Adrenal gland (tissue), 5 donors: Measurements from ENCODE around the gene PEG3.

Source experiments
- CTCF ChIP-seq, 6 experiments: fragments of 450-650 bp in 4 of 6; fragments of 200-600 bp in 2 of 6; sonication (generic) in 1 of 6; IDR thresholded peaks; 1 replicate in 5 of 6; 2 replicates in 1 of 6; pipeline versions ENCODE4 v1.5.1 to v1.8.0; 2016 to 2021; ENCODE audit warnings: antibody characterized with exemption in 6 of 6, mild to moderate bottlenecking in 2 of 6, moderate library complexity in 1 of 6
- POLR2A ChIP-seq, 2 donors: fragments of 450-650 bp; IDR thresholded peaks; one replicate each; pipeline ENCODE4 v1.6.1; 2017; ENCODE audit warnings: antibody characterized with exemption in 2 of 2, mild to moderate bottlenecking in 2 of 2, moderate library complexity in 1 of 2
- donor health status: DM: no; HTN: no; CAD: no.

DNA sequence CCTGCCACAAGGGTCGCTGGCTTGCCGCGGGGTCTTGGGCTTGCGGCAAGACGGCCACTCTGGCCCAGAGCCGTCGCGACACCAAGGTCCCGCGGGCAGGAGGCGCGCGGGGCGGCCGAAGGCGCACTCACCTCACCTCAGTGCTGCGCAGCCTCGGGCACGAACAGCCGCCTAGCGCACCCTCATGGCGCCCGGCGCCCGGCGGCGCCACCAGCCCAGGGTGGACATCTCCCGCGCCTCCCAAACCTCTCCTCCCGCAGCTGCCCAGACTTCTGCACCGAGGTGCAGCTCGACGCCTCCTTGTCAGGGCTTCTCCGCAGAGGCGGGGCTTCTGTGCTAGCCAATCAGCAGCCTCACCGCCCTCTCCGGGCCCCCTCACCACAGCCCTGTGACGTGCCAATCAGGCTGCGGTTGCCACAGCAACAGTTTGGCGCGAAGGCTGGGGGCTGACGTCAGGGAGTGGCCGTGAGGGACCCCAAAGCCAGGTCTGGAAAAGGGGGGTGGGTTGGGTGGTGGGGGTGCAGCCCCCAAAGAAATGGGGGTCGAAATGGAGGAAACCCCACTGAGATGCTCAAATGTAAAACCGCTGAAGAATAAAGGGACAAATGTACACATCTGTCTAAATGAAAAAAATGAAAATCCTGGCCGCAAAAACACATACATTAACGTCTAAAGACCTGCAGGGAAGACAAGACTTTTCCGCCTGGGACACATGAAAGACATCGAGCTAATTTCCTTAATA is at the start of gene PEG3, which contains the start of gene ZIM2:
- TF ChIP-seq POLR2A (IDR thresholded peaks at IDR 0.05) (peak; percentile 93 to 95), CTCF (IDR thresholded peaks at IDR 0.05) (peak in 1 of 6 experiments; percentile 14)
